Upper lobe of left lung (tissue), 6 donors: ENCODE data around the gene S100A3. TPM values are rescaled to one million over a fixed set of nuclear protein-coding genes. Genes with fewer than 3 reads are reported as not detected.

Experiments
- ATAC-seq, 2 donors: fragments of 200-7000 bp; cut with Tn5 transposase; one replicate each; pipeline ENCODE4 v1.9.1; 2022; ENCODE audit warnings: mild to moderate bottlenecking in 2 of 2, moderate library complexity in 2 of 2; ENCODE audit not compliant: low FRiP score in 2 of 2
- DNase-seq, 2 donors: peaks; one replicate each; pipeline ENCODE4 v3.0.0-alpha.2; 2019 to 2020
- H3K27ac ChIP-seq, 4 donors: fragments of 200-600 bp; sonication (generic); one replicate each; pipeline ENCODE4 v1.5.1; 2016 to 2019
- H3K27me3 ChIP-seq, 4 donors: fragments of 200-600 bp; sonication (generic); one replicate each; pipeline ENCODE4 v1.5.1; 2017 to 2019
- H3K36me3 ChIP-seq, 4 donors: fragments of 200-600 bp; sonication (generic); one replicate each; pipeline ENCODE4 v1.5.1; 2016 to 2019
- H3K4me1 ChIP-seq, 4 donors: fragments of 200-600 bp; sonication (generic); one replicate each; pipeline ENCODE4 v1.5.1; 2018 to 2019
- H3K4me3 ChIP-seq, 4 donors: fragments of 200-600 bp; sonication (generic); one replicate each; pipeline ENCODE4 v1.5.1; 2017 to 2019; ENCODE audit warnings: mild to moderate bottlenecking in 2 of 4, moderate library complexity in 1 of 4
- H3K9me3 ChIP-seq, 4 donors: fragments of 200-600 bp; sonication (generic); one replicate each; pipeline ENCODE4 v1.5.1; 2018 to 2019
- EP300 ChIP-seq, 4 donors: sonication (generic); formaldehyde crosslinking; IDR thresholded peaks; one replicate each; pipeline ENCODE4 v1.5.1; 2017; ENCODE audit warnings: antibody characterized with exemption in 4 of 4, control low read depth in 2 of 4
- POLR2A ChIP-seq, 4 donors: fragments of 450-650 bp; IDR thresholded peaks; one replicate each; pipeline ENCODE4 v1.5.1; 2016 to 2017; ENCODE audit warnings: antibody characterized with exemption in 4 of 4, mild to moderate bottlenecking in 2 of 4
- POLR2AphosphoS5 ChIP-seq, 2 donors: sonication (generic); formaldehyde crosslinking; IDR thresholded peaks; one replicate each; pipeline ENCODE4 v1.5.1; 2017; ENCODE audit warnings: antibody characterized with exemption in 2 of 2
- WGBS, 2 donors: methylation state at CpG; one replicate each; pipeline ENCODE4 v1.1.5; 2017 to 2018; 5-methylcytosine and 5-hydroxymethylcytosine counted together
- total RNA-seq, 6 donors: library from RNA; depleted of rRNA in 4 of 6; stranded (reverse); fragments of >200 nt in 4 of 6; gene quantifications; one replicate each; pipeline versions ENCODE4 v1.1.0 to v1.2.1, GENCODE V29; 2016 to 2021
- TF ChIP-seq, protein P1 (sequence below), 6 experiments: fragments of 450-650 bp in 4 of 6; fragments of 200-600 bp in 2 of 6; sonication (generic) in 2 of 6; IDR thresholded peaks; one replicate each; pipeline ENCODE4 v1.5.1; 2016 to 2019; ENCODE audit warnings: antibody characterized with exemption in 6 of 6
- donor health status: DM: no; HTN: no; CAD: no; lungs with moderate emphysema.
- donor health status: DM: no; HTN: yes; CAD: no; lungs with severe emphysema.

S100A3 gene
- total RNA-seq, 6 donors from 2014 or later: 2.0 to 4.4 (median 2.1) TPM; not detected in 1

DNA sequence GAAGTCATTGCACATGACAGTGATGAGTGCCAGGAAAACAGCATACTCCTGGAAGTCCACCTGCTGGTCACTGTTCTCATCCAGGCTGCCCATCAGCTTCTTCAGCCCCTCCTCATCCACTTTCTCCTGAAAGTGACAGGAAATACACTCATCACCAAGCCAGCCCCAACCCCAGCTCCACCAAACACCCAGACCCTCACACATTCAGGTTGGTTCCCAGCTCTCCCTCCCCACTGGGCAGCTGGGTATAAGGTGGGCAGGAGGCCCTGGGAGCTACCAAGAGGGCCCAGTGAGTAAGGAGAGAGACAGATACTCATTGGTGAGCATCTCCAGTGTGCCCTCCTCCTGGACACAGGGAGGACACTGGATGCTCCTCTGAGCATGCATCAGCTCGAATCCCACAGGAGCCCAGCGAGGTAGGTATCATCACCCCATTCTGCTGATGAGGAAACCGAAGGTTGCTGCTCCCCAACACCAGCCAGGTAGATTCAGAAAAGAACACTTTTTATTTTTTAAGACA is 12.5 kb upstream of the S100A3 start:
- peak overlapping the region in 2 of 4 donors; percentile 41 to 61 for H3K27ac ChIP-seq
- no peaks in the 10 kb centered on the region for H3K27me3 ChIP-seq
- H3K36me3 ChIP-seq: no peaks in the 10 kb centered on the region
- WGBS, 2 donors: 92 to 97% methylated on average over 3 of the region's 3 CpGs
- ATAC-seq (no peak), DNase-seq (no peak)
- TF ChIP-seq POLR2A (IDR thresholded peaks at IDR 0.05) (no peak), POLR2AphosphoS5 (IDR thresholded peaks at IDR 0.05) (no peak), EP300 (IDR thresholded peaks at IDR 0.05) (no peak)
- TF ChIP-seq, protein P1, sequence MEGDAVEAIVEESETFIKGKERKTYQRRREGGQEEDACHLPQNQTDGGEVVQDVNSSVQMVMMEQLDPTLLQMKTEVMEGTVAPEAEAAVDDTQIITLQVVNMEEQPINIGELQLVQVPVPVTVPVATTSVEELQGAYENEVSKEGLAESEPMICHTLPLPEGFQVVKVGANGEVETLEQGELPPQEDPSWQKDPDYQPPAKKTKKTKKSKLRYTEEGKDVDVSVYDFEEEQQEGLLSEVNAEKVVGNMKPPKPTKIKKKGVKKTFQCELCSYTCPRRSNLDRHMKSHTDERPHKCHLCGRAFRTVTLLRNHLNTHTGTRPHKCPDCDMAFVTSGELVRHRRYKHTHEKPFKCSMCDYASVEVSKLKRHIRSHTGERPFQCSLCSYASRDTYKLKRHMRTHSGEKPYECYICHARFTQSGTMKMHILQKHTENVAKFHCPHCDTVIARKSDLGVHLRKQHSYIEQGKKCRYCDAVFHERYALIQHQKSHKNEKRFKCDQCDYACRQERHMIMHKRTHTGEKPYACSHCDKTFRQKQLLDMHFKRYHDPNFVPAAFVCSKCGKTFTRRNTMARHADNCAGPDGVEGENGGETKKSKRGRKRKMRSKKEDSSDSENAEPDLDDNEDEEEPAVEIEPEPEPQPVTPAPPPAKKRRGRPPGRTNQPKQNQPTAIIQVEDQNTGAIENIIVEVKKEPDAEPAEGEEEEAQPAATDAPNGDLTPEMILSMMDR (IDR thresholded peaks at IDR 0.05): no peak
- H3K9me3 ChIP-seq: no peaks in the 10 kb centered on the region
- peaks cover 16 to 22% (median 20%) of the 10 kb centered on the region in 4 donors for H3K4me1 ChIP-seq
- no peak overlapping the region for H3K4me3 ChIP-seq

DNA sequence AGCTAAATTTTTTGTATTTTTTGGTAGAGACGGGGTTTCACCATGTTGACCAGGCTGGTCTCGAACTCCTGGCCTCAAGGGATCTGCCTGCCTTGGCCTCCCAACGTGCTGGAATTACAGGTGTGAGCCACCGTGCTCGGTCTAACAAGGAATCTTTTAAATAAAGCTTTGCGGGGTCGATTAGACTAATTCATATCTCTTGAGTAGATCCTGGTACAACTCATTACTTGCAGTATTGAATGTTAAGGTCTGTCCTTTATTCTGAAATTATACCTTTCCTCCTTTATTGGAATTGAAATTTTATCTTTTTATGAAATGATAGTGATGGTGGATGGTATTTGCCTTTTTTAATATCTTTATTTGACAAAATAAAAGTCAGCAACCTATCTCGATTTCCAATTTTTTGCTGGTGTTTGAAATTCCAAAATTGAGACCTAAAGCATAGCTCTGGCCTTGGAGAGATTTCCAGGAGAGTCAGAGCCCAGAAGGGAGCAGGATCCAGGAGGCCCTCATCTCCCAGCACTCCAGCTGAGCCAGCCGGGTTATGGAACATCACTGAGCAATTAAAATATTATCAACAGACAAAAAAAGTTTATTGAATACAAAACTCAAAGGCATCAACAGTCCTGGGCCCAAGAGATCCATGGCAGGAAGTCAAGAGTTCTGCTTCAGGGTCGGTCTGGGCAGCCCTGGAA is 11.9 kb upstream of the S100A3 start:
- no peak overlapping the region for H3K4me3 ChIP-seq
- TF ChIP-seq POLR2A (IDR thresholded peaks at IDR 0.05) (no peak), POLR2AphosphoS5 (IDR thresholded peaks at IDR 0.05) (no peak), EP300 (IDR thresholded peaks at IDR 0.05) (no peak)
- TF ChIP-seq, protein P1 (IDR thresholded peaks at IDR 0.05): no peak
- WGBS, 2 donors: 88 to 90% methylated on average over 10 of the region's 10 CpGs
- peak overlapping the region in 1 of 4 donors; percentile 61 for H3K27ac ChIP-seq
- no peaks in the 10 kb centered on the region for H3K9me3 ChIP-seq
- no peaks in the 10 kb centered on the region for H3K36me3 ChIP-seq
- peaks cover 11 to 17% (median 14%) of the 10 kb centered on the region in 4 donors for H3K4me1 ChIP-seq
- DNase-seq (no peak), ATAC-seq (no peak)
- no peaks in the 10 kb centered on the region for H3K27me3 ChIP-seq

DNA sequence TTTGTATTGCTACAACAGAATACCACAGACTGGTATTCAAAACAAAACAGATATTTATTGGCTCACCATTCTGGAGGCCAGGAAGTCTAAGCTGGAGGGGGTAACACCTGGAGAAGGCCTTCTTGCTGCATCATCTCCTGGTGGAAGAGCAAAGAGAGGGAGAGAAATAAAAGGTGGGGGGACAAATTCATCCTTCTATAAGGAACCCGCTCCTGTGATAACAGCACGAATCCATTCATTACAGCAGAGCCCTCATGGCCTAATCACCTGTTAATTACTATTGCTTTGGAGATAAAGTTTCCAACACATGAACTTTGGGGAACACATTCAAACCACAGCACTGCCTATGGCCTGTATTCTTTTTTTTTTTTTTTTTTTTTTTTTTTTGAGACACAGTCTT is 11.2 kb upstream of the S100A3 start:
- Histone ChIP-seq H3K36me3 (no peaks in the 10 kb centered on the region), H3K27ac (no peak overlapping the region), H3K4me3 (no peak overlapping the region), H3K9me3 (no peaks in the 10 kb centered on the region), H3K27me3 (no peaks in the 10 kb centered on the region), H3K4me1 (peaks cover 4 to 10% (median 8%) of the 10 kb centered on the region in 4 donors)
- WGBS, 2 donors: 95 to 100% methylated on average over 2 of the region's 2 CpGs
- ATAC-seq (no peak), DNase-seq (no peak)
- no peak for TF ChIP-seq POLR2A (IDR thresholded peaks at IDR 0.05)

DNA sequence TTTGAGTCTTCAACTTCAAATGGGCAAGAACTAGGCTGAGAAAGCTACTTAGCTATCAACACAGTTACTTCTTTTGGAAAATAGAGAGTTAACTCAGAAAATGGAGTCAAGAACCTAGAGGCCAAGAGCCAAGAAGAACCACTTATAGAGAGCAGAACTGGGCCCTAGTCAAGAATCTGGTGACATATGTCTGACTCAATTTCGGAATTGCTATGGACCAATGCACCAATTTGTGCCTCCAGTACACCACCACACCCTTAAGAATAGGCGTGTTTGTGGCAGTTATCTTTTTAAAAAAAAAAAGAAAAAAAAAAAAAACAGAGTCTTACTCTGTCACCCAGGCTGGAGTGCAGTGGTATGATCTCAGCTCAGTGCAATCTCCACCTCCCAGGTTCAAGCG is 8.8 kb upstream of the S100A3 start:
- DNase-seq: no peak
- no peak for TF ChIP-seq POLR2A (IDR thresholded peaks at IDR 0.05)
- TF ChIP-seq EP300 (IDR thresholded peaks at IDR 0.05): no peak
- no peak for TF ChIP-seq POLR2AphosphoS5 (IDR thresholded peaks at IDR 0.05)
- TF ChIP-seq, protein P1 (IDR thresholded peaks at IDR 0.05): no peak
- no peak for ATAC-seq
- WGBS, 2 donors: 91 to 97% methylated on average over 3 of the region's 3 CpGs
- Histone ChIP-seq H3K4me1 (peaks cover 15 to 19% (median 18%) of the 10 kb centered on the region in 4 donors), H3K27me3 (no peaks in the 10 kb centered on the region), H3K36me3 (no peaks in the 10 kb centered on the region), H3K9me3 (no peaks in the 10 kb centered on the region), H3K27ac (no peak overlapping the region), H3K4me3 (no peak overlapping the region)

DNA sequence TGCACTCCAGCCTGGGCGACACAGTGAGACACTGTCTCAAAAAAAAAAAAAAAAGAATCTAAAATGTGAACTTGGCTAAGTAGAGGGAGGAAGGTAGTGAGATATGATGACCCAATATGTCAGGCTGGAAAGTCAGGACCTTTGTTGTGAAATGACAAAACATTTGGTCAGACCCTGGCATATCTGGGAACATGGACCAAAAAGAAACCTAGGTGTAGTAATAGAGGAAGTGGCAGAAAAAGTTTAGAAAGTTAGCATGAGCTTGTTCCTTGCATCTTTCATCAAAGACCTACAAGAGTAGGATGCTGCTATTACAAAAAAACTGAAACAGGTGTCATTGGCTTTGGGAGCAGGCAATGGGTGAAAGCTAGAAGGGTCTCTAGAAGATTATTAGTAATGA is 7.3 kb upstream of the S100A3 start:
- Histone ChIP-seq H3K4me1 (peaks cover 15 to 30% (median 25%) of the 10 kb centered on the region in 4 donors), H3K27me3 (no peaks in the 10 kb centered on the region), H3K4me3 (no peak overlapping the region), H3K36me3 (no peaks in the 10 kb centered on the region), H3K9me3 (no peaks in the 10 kb centered on the region), H3K27ac (no peak overlapping the region)
- ATAC-seq (no peak), DNase-seq (no peak)
- 92% methylated on average over 1 of the region's 1 CpG for WGBS, 2 donors
- TF ChIP-seq POLR2A (IDR thresholded peaks at IDR 0.05): no peak
- TF ChIP-seq, protein P1 (IDR thresholded peaks at IDR 0.05): no peak
- TF ChIP-seq EP300 (IDR thresholded peaks at IDR 0.05): no peak
- TF ChIP-seq POLR2AphosphoS5 (IDR thresholded peaks at IDR 0.05): no peak
